ENCODE measurements around the gene ANKS6.

- TF ChIP-seq ZNF274 (IDR thresholded peaks at IDR 0.05; ENCODE audit: low read depth, low read length) (no peak), CTCF (IDR thresholded peaks at IDR 0.05 in 2 of 3, conservative IDR thresholded peaks at IDR 0.05 in 1 of 3; ENCODE audit: borderline replicate concordance in 1 of 3, insufficient read depth in 1 of 3, low read depth in 2 of 3, low read length in 2 of 3) (no peak), SIN3A (IDR thresholded peaks at IDR 0.05; ENCODE audit: low read depth) (no peak), RAD21 (IDR thresholded peaks at IDR 0.05; ENCODE audit: low read depth) (no peak), ELF1 (IDR thresholded peaks at IDR 0.05; ENCODE audit: borderline replicate concordance, low read depth) (no peak)
These were observed 104.0 kb downstream of the ANKS6 start for GRCh38 chr9:98692392-98692791.

Data from HCT116 (cell line).